GM18951 (cell line): ENCODE measurements around the gene DLX1.
"Not testable (repeated sequence)": the region's sequence is repeated elsewhere in the genome, so short reads cannot be mapped to it uniquely, and the experiment has no call there.

Experiments used
- POLR2A ChIP-seq: IDR thresholded peaks from 4 replicates; pipeline ENCODE4 v1.6.1; 2011; ENCODE audit warnings: mild to moderate bottlenecking; ENCODE audit not compliant: insufficient read length, insufficient read depth; ENCODE audit errors: extremely low read depth
- in situ Hi-C: fragments of 300-500 bp; cut with MboI; formaldehyde crosslinking; loops from one replicate; pipeline ENCODE4 v1.12.0; 2022; ENCODE audit warnings: low sequenced_read_pairs, mixed read lengths, inconsistent platforms; ENCODE audit not compliant: unreplicated experiment

Gene DLX1

DNA sequence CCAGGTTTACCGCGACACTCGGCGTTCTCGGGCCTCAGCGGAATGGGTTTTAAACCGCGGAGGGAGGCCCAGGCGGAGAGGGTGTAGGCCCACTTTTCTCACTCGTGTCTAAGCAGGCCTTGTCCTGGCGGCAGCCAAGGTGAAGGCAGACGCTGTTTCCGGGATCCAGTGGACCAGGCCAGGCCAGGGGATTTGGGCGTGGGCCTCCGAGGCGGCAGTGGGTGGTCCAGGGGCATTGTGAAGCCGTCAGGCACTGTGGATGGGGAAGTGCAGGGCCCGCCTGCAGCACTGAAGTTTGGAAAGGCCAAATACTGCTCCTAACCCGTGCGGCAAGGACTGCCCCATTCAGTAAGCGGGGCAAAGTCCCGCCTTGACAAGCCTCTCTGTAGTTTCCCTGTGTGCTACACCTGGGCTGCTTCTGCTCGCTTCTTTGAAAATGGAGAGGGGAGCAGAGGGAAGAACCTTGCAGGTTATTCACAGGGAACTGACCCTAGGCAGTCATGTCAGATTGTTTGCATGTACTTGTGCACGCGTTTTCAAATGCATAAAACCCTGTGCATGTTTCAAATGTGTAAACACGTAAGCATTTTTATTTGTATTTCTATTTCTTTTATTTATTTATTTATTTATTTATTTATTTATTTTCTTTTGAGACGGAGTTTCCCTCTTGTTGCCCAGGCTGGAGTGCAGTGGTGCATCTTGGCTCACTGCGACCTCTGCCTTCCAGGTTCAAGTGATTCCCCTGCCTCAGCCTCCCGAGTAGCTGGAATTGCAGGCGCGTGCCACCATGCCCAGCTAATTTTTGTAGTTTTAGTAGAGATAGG lies 24.9 kb downstream of the DLX1 start:
- in situ Hi-C loops, result loop anchor here (10.0 to 25.0 kb wide), 3 partner anchors 298 to 1173 kb away; partner anchors contain the start of gene GORASP2
- TF ChIP-seq POLR2A, result no peak

GRCh38 chr2:172113617-172114016 lies 28.3 kb downstream of the DLX1 start:
- in situ Hi-C loops, result loop anchor here (25.0 kb wide), 2 partner anchors 301 to 1176 kb away; partner anchors contain the start of gene GORASP2
- TF ChIP-seq POLR2A, result no peak

DNA sequence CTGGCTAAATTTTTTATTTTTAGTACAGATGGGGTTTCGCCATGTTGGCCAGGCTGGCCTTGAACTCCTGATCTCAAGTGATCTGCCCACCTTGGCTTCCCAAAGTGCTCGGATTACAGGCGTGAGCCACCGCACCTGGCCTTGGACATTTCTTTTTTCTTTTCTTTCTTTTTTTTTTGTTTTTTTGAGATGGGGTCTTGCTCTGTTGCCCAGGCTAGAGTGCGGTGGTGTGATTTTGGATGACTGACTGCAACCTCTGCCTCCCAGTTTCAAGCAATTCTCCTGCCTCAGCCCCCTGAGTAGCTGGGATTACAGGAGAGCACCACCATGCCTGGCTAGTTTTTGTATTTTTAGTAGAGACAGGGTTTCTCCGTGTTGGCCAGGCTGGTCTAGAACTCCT lies 28.9 kb downstream of the DLX1 start:
- in situ Hi-C loops, result loop anchor here (25.0 kb wide), 2 partner anchors 302 to 1177 kb away; partner anchors contain the start of gene GORASP2

DNA sequence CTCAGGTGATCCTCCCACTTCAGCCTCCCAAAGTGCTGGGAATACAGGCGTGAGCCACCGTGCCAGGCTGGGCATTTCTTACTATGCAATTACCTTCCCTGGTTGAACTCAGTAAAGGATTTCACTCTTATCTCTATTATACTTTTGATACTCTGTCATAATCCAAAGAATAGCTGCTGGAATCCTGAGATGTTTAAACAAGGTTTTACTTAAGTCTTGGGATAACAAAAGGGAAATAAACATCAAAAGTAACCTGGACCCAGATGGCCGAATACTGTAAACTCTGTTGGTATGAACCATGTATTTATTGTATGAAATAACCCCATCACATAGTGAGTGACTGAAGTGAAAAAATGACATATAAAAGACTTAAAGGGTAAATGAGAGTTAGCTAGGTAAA lies 29.3 kb downstream of the DLX1 start:
- in situ Hi-C loops, result loop anchor here (25.0 kb wide), 2 partner anchors 302 to 1177 kb away; partner anchors contain the start of gene GORASP2
- TF ChIP-seq POLR2A, result no peak

DNA sequence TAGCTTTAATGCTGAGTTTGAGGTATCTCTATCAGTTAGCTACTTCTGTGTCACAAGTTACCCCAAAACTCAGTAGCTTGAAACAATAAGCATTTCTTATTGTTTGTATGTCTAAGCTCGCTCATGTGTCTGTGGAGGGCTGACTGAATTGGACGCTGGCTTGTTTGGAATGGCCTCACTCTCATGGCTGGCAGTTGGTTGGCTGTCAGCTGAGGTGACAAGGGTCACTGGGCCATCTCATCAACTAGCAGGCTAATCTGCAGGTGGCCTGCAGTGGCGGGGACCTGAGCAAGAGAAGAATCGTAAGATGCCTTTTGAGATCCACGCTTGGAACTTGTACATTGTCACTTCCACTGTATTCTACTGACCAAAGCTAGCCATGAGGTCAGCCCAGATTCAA lies 30.8 kb downstream of the DLX1 start:
- no peak for TF ChIP-seq POLR2A

GRCh38 chr2:172119089-172119488 lies 33.8 kb downstream of the DLX1 start:
- no peak for TF ChIP-seq POLR2A
- in situ Hi-C loops, result loop anchor here (25.0 kb wide), 2 partner anchors 307 to 1182 kb away; partner anchors contain the start of gene GORASP2

More for the DNA sequence above, 30.8 kb downstream of the DLX1 start:
- in situ Hi-C loops, result loop anchor here (25.0 kb wide), 2 partner anchors 304 to 1179 kb away; partner anchors contain the start of gene GORASP2

DNA sequence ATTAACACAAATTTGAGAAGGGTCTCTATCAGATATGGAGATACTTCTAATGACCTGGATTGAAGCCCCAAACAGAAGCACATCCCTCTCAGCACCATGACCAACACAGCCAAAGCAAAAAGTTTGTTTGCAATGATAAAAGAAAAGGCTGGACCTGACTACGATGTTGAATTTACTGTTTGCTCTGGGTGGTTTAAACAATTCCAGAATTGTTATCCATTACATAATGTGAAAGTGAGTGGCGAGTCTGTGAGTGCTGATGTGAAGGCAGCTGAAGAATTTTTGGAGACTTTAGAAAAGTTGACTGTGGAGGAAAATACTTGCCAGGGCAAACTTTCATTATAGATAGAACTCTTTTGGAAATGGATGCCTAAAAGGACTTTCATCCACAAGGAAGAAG lies 34.8 kb downstream of the DLX1 start:
- in situ Hi-C loops, result loop anchor here (10.0 to 25.0 kb wide), 3 partner anchors 308 to 1183 kb away; partner anchors contain the start of gene GORASP2
- TF ChIP-seq POLR2A, result no peak

GRCh38 chr2:172128484-172128883 lies 43.2 kb downstream of the DLX1 start:
- TF ChIP-seq POLR2A, result no peak
- in situ Hi-C loops, result loop anchor here (10.0 kb wide), 1 partner anchor 534 kb away; no protein-coding TSS in a partner anchor

- no peak for TF ChIP-seq POLR2A
Measured at GRCh38 chr2:172129404-172129803, 44.1 kb downstream of the DLX1 start.

DNA sequence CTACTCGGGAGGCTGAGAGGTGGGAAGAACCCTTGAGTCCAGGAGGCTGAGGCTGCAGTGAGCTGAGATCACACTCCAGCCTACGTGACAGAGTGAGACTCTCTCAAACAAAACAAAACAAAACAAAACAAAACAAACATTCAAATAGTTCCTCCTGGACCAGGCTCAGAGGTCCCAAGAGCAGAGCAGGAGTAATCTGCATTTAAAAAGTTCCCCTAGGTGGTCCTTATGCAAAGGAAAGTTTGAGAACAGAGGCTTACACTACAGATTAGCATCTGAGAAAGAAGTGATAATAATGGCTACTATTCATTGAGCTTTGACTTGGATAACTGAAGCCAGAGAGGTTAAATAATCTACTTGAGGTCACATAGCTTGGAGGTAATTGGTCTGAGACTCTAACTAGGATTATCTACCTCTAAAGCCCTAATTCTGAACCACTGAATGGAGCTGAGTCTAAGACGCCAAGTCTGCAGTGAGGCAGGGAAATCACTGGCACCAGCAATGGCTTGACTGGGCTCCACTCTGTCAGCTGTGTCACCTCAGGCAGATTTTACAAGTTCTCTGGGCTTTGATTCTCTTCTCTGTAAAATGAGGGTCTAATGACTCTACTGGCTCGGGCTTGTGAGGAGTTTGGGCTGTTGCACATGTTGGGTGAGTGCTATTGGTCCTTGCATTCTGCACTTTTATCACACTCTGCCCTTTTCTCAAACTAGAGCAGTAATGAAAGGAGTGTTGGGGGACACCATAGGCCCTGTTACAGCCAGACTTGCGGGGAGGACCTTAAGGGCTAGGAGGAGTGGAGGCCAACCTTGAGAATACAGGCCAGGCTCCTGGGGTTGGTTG lies 46.6 kb downstream of the DLX1 start:
- no peak for TF ChIP-seq POLR2A
- in situ Hi-C loops, result no loop called here

More at GRCh38 chr2:172129404-172129803, 44.1 kb downstream of the DLX1 start:
- in situ Hi-C loops, result loop anchor here (10.0 kb wide), 1 partner anchor 535 kb away; no protein-coding TSS in a partner anchor

- in situ Hi-C loops, result no loop called here
Measured at GRCh38 chr2:172134270-172134669, 49.0 kb downstream of the DLX1 start.

GRCh38 chr2:172135446-172135845 lies 50.1 kb downstream of the DLX1 start:
- in situ Hi-C loops, result no loop called here
- TF ChIP-seq POLR2A, result no peak

More at GRCh38 chr2:172134270-172134669, 49.0 kb downstream of the DLX1 start:
- no peak for TF ChIP-seq POLR2A

- TF ChIP-seq POLR2A, result no peak
- in situ Hi-C loops, result no loop called here
Measured at GRCh38 chr2:172137109-172137508, 51.8 kb downstream of the DLX1 start.

GRCh38 chr2:172137943-172138342 lies 52.6 kb downstream of the DLX1 start:
- TF ChIP-seq POLR2A, result no peak
- in situ Hi-C loops, result no loop called here

DNA sequence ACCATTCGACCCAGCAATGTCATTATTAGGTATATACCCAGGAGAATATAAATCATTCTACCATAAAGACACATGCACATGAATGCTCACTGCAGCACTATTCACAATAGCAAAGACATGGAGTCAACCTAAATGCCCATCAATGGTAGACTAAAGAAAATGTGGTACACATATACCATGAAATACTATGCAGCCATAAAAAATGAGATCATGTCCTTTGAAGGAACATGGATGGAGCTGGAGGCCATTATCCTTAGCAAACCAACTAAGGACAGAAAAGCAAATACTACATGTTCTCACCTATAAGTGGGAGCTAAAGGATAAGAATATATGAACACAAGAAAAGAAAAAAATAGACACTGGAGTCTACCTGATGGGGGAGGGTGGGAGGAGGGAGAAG lies 53.4 kb downstream of the DLX1 start:
- in situ Hi-C loops, result not testable (repeated sequence)
